Loucy (cell line): ENCODE results near the gene GSK3B.
"Not testable (repeated sequence)": the region's sequence is repeated elsewhere in the genome, so short reads cannot be mapped to it uniquely, and the experiment has no call there.

Experiments used
- H2AFZ ChIP-seq: fragments of 200-600 bp; sonication (generic); 2 replicates; pipeline ENCODE4 v1.6.0; 2016; ENCODE audit warnings: antibody characterized with exemption, mild to moderate bottlenecking, low read length, moderate library complexity
- H3F3A ChIP-seq: fragments of 200-600 bp; 2 replicates; pipeline ENCODE4 v1.6.0; 2016; ENCODE audit warnings: antibody characterized with exemption, low read depth, mild to moderate bottlenecking
- H3K27me3 ChIP-seq: fragments of 200-600 bp; sonication (generic); 2 replicates; pipeline ENCODE4 v1.6.1; 2014; ENCODE audit warnings: low read length, mild to moderate bottlenecking; ENCODE audit not compliant: insufficient read depth, poor library complexity, severe bottlenecking
- H3K36me3 ChIP-seq: fragments of 200-600 bp; sonication (generic); 2 replicates; pipeline ENCODE4 v1.6.1; 2016; ENCODE audit warnings: low read length; ENCODE audit not compliant: insufficient read depth
- H3K4me1 ChIP-seq: fragments of 200-600 bp; sonication (generic); 2 replicates; pipeline ENCODE4 v1.5.1; 2014; ENCODE audit warnings: low read length, mild to moderate bottlenecking; ENCODE audit not compliant: insufficient read depth, poor library complexity, severe bottlenecking
- H3K4me2 ChIP-seq: fragments of 200-600 bp; sonication (generic); 2 replicates; pipeline ENCODE4 v1.6.0; 2014; ENCODE audit warnings: antibody characterized with exemption, low read length, low read depth, mild to moderate bottlenecking; ENCODE audit not compliant: poor library complexity, severe bottlenecking
- H3K4me3 ChIP-seq: fragments of 200-600 bp; sonication (generic); 2 replicates; pipeline ENCODE4 v1.5.1; 2014; ENCODE audit warnings: low read length, mild to moderate bottlenecking, mixed read lengths; ENCODE audit not compliant: poor library complexity, severe bottlenecking
- H3K79me2 ChIP-seq: fragments of 200-600 bp; sonication (generic); 2 replicates; pipeline ENCODE4 v1.6.1; 2014; ENCODE audit warnings: low read length; ENCODE audit not compliant: insufficient read depth
- H3K9ac ChIP-seq: fragments of 200-600 bp; sonication (generic); 2 replicates; pipeline ENCODE4 v1.6.0; 2014; ENCODE audit warnings: mild to moderate bottlenecking, low read depth, low read length, moderate library complexity; ENCODE audit not compliant: poor library complexity, severe bottlenecking
- H3K9me2 ChIP-seq: fragments of 200-600 bp; sonication (generic); replicated peaks from 2 replicates; pipeline ENCODE4 v1.6.1; 2016; ENCODE audit warnings: low read depth, low read length, mixed read lengths
- H3K9me3 ChIP-seq: fragments of 200-600 bp; sonication (generic); 2 replicates; pipeline ENCODE4 v1.6.1; 2014; ENCODE audit warnings: mild to moderate bottlenecking, antibody characterized with exemption, low read length, low read depth; ENCODE audit not compliant: insufficient read depth
- H4K20me1 ChIP-seq: fragments of 200-600 bp; sonication (generic); 2 replicates; pipeline ENCODE4 v1.6.0; 2014; ENCODE audit warnings: antibody characterized with exemption, low read length, mild to moderate bottlenecking; ENCODE audit not compliant: insufficient read depth, poor library complexity, severe bottlenecking
- EZH2phosphoT487 ChIP-seq: fragments of 200-600 bp; IDR thresholded peaks from 2 replicates; pipeline ENCODE4 v1.6.1; 2018; ENCODE audit warnings: antibody characterized with exemption, mild to moderate bottlenecking, moderate library complexity, borderline replicate concordance
- TF ChIP-seq, protein P1 (sequence below): fragments of 200-600 bp; sonication (generic); conservative IDR thresholded peaks from 2 replicates; pipeline ENCODE4 v1.5.1; 2014; ENCODE audit warnings: mild to moderate bottlenecking, antibody characterized with exemption, low read length

Gene GSK3B

GRCh38 chr3:120052225-120052624, 42.0 kb downstream of the GSK3B start:
- TF ChIP-seq, protein P1, sequence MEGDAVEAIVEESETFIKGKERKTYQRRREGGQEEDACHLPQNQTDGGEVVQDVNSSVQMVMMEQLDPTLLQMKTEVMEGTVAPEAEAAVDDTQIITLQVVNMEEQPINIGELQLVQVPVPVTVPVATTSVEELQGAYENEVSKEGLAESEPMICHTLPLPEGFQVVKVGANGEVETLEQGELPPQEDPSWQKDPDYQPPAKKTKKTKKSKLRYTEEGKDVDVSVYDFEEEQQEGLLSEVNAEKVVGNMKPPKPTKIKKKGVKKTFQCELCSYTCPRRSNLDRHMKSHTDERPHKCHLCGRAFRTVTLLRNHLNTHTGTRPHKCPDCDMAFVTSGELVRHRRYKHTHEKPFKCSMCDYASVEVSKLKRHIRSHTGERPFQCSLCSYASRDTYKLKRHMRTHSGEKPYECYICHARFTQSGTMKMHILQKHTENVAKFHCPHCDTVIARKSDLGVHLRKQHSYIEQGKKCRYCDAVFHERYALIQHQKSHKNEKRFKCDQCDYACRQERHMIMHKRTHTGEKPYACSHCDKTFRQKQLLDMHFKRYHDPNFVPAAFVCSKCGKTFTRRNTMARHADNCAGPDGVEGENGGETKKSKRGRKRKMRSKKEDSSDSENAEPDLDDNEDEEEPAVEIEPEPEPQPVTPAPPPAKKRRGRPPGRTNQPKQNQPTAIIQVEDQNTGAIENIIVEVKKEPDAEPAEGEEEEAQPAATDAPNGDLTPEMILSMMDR: no peak
- TF ChIP-seq EZH2phosphoT487: no peak
- Histone ChIP-seq H3F3A (no peaks in the 10 kb centered on the region), H3K9me3 (no peaks in the 10 kb centered on the region), H3K4me1 (peaks cover 35% of the 10 kb centered on the region), H4K20me1 (peaks cover 99% of the 10 kb centered on the region), H3K9me2 (no peaks in the 10 kb centered on the region), H2AFZ (no peak overlapping the region), H3K4me3 (no peak overlapping the region), H3K79me2 (peaks cover 100% of the 10 kb centered on the region), H3K9ac (no peak overlapping the region), H3K4me2 (peak overlapping the region; percentile 47), H3K36me3 (peaks cover 11% of the 10 kb centered on the region; the same call in 1 of the 2 replicates), H3K27me3 (no peaks in the 10 kb centered on the region)

DNA sequence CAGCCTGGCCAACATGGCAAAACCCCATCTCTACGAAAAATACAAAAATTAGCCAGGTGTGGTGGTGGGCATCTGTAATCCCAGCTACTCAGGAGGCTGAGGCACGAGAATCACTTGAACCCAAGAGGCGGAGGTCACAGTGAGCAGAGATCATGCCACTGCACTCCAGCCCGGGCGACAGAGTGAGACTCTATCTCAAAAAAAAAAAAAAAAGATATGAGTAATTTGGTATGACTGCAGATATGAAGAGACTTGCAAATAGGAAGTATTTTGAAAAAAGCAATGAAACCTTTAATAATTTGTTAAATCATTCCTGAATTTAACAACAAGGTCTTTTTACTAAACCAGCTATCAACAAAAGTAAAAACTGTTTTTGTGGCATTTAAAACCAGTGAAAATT, 42.7 kb downstream of the GSK3B start:
- H3K4me2 ChIP-seq: peak overlapping the region; percentile 47
- not testable (repeated sequence) for H3K9ac ChIP-seq, H3K9me3 ChIP-seq, H2AFZ ChIP-seq, H3K27me3 ChIP-seq, H3F3A ChIP-seq, H3K9me2 ChIP-seq, H3K4me3 ChIP-seq
- peaks cover 35% of the 10 kb centered on the region for H3K4me1 ChIP-seq
- H3K36me3 ChIP-seq: peaks cover 11% of the 10 kb centered on the region; the same call in 1 of the 2 replicates
- peaks cover 95% of the 10 kb centered on the region for H4K20me1 ChIP-seq
- peaks cover 100% of the 10 kb centered on the region for H3K79me2 ChIP-seq

DNA sequence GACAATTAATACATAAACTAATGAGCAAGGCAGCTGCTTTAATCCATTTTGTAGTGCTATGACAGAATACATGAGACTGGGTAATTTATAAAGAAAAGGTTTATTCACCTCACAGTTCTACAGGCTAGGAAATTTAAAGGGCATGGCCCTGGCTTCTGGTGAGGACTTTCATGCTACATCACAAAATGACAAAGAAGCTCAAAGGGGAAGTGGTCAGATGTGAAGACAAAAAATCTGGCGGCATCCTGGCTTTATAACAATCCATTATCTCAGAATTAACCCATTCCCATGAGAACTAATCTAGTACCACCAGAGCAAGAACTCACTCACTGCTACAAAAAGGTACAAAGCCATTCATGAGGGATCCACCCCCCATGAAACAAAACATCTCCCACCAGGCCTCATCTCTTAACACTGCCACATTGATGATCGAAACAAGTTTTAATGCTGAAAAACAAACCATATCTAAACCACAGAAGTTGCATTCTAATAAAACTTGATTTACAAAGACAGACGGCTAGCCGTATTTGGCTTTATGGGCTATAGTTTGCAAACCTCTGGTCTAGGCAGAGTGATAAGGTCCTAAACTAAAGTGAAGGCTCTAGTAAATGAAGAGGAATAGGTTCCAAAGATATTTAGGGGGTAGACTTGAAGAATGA, 44.2 kb downstream of the GSK3B start:
- no peaks in the 10 kb centered on the region for H3K9me2 ChIP-seq
- no peak overlapping the region for H2AFZ ChIP-seq
- H3K4me2 ChIP-seq: peak overlapping the region; percentile 16
- peaks cover 100% of the 10 kb centered on the region for H3K79me2 ChIP-seq
- no peaks in the 10 kb centered on the region for H3F3A ChIP-seq
- TF ChIP-seq, protein P1: no peak
- TF ChIP-seq EZH2phosphoT487: no peak
- H3K9me3 ChIP-seq: peaks cover 6% of the 10 kb centered on the region; the same call in 1 of the 2 replicates
- H3K9ac ChIP-seq: no peak overlapping the region
- peaks cover 35% of the 10 kb centered on the region for H3K4me1 ChIP-seq
- H3K27me3 ChIP-seq: no peaks in the 10 kb centered on the region
- peaks cover 7% of the 10 kb centered on the region; the same call in 1 of the 2 replicates for H3K36me3 ChIP-seq
- peaks cover 87% of the 10 kb centered on the region for H4K20me1 ChIP-seq
- no peak overlapping the region for H3K4me3 ChIP-seq

GRCh38 chr3:120049072-120049471, 45.2 kb downstream of the GSK3B start:
- TF ChIP-seq EZH2phosphoT487: no peak
- TF ChIP-seq, protein P1: no peak

More at GRCh38 chr3:120049072-120049471, 45.2 kb downstream of the GSK3B start:
- peaks cover 11% of the 10 kb centered on the region; the same call in 1 of the 2 replicates for H3K36me3 ChIP-seq
- H3K4me1 ChIP-seq: peaks cover 35% of the 10 kb centered on the region
- no peak overlapping the region for H3K4me3 ChIP-seq
- H3K9me3 ChIP-seq: peaks cover 6% of the 10 kb centered on the region; the same call in 1 of the 2 replicates
- no peaks in the 10 kb centered on the region for H3F3A ChIP-seq
- peaks cover 100% of the 10 kb centered on the region for H3K79me2 ChIP-seq
- H3K9me2 ChIP-seq: no peaks in the 10 kb centered on the region
- H3K9ac ChIP-seq: no peak overlapping the region
- no peak overlapping the region for H3K4me2 ChIP-seq
- no peaks in the 10 kb centered on the region for H3K27me3 ChIP-seq
- H4K20me1 ChIP-seq: peaks cover 86% of the 10 kb centered on the region
- H2AFZ ChIP-seq: no peak overlapping the region
